Airway epithelial cell (primary cell): ENCODE measurements around the gene PSMA6. TPM values are rescaled to one million over a fixed set of nuclear protein-coding genes. Genes with fewer than 3 reads are reported as not detected.

Experiments used
- total RNA-seq: library from RNA; depleted of rRNA; stranded (reverse); fragments of >200 nt; gene quantifications from 2 replicates; pipeline ENCODE4 v1.2.3, GENCODE V29; 2015

The PSMA6 gene
- total RNA-seq: 197 and 211 TPM in 2 replicates

DNA sequence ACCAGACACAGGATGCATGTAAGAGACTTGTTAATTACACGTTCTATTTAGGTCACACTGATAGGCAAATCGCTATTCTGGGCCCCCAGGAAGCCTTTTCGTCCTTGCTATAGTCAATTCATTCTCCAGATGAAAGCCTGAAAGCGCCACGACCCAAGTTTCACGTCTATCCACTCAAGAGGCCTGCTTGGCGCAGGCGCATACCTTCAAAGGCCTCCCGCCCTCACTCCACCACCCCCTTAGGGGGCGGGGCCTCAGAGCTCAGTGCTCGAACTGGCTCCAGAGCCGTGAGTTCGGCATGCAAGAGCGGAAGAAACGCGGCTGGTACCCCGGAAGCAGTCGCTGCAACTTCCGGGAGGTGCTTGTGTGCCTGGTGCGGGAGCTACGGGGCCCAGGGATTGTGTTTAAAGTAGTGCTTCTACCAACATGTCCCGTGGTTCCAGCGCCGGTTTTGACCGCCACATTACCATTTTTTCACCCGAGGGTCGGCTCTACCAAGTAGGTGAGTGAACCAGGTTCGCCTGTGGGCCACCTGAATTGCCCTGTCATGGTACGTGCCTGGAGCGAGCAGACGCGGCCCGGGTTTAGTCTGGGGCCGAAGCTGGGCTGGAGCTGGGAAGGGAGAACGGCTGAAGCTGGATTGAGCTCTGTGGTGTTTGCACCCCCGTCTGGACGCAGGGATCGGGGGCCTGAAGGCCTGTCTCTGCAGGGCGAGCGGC lies at the start of gene PSMA6:
TSS of gene PSMA6 (plus strand) at position 332 of the 719 bp plus-strand sequence. CDS start at position 427, 95 bp downstream.

Other genes with a start within 250 kb of the PSMA6 start
- 48.7 and 50.3 TPM in 2 replicates for gene FAM177A1, start 246.1 kb upstream of the PSMA6 start, total RNA-seq
- 5.1 and 7.9 TPM in 2 replicates for gene PPP2R3C, start 170.4 kb upstream of the PSMA6 start, total RNA-seq
- gene PRORP, start 169.8 kb upstream of the PSMA6 start, total RNA-seq: 44.9 and 55.0 TPM in 2 replicates
- 131 and 139 TPM in 2 replicates for gene NFKBIA, start 112.4 kb downstream of the PSMA6 start, total RNA-seq
- not detected in 2 replicates for gene INSM2, start 241.8 kb downstream of the PSMA6 start, total RNA-seq